ENCODE results near the gene NBEA.

The NBEA gene

DNA sequence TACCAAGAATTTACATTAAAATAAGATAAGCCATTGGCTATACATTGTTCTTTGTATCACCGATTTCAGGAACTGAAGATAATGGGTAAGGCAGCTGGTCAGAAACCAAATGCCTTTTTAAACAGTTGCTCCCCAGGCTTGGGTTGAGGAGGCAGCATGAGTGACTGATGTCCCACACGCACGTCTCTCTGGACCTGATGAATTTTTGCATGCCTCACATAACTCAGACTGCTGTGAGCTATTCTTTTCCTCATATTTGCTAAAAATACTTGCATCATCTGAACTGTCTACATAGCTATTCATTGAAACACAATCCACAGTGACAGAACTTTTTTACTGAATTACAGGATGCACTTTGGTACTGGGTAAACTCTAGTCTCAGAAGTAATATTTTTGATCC, 658.1 kb downstream of the NBEA start:
- TF ChIP-seq, protein P1, sequence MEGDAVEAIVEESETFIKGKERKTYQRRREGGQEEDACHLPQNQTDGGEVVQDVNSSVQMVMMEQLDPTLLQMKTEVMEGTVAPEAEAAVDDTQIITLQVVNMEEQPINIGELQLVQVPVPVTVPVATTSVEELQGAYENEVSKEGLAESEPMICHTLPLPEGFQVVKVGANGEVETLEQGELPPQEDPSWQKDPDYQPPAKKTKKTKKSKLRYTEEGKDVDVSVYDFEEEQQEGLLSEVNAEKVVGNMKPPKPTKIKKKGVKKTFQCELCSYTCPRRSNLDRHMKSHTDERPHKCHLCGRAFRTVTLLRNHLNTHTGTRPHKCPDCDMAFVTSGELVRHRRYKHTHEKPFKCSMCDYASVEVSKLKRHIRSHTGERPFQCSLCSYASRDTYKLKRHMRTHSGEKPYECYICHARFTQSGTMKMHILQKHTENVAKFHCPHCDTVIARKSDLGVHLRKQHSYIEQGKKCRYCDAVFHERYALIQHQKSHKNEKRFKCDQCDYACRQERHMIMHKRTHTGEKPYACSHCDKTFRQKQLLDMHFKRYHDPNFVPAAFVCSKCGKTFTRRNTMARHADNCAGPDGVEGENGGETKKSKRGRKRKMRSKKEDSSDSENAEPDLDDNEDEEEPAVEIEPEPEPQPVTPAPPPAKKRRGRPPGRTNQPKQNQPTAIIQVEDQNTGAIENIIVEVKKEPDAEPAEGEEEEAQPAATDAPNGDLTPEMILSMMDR (IDR thresholded peaks at IDR 0.05; ENCODE audit: extremely low read depth, insufficient read depth, missing control alignments), result no peak
- in situ Hi-C loops (cut with MboI; ENCODE audit: low pct_unique_long_range_greater_than_20kb, low sequenced_read_pairs, unreplicated experiment), result no loop called here
- DNase-seq (ENCODE audit: low spot score), result no peak

DNA sequence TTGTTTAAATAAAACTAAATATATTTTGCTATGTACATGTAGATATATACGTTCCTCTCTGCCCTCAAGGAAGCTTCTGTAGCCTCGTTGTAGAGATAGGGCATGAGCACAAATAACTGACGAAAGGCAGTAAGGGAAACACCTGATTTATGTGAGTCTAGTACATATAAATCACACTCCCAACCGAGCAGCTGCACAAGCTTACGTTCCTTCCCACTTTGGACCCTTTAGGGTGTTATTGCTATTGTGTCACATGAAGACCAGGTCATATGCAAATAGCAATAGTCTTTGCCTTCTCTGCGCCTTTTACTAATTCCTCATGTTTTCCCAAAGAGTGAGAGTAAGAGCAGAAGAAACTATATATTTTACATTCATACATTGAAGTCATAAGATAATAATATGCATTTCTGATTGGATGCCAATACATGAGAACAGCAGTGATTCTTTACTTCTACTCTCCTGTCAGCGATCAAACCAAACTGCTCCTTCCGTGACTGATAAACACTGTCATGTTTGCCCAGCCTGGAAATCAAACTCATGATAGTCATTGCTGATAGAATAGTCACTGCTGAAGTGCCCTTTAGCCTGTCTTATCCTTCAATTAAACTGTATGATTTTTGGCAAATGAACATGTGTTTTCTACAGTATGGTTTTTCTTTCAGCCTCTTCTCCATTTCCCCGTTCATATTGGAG, 661.7 kb downstream of the NBEA start:
- TF ChIP-seq, protein P1 (IDR thresholded peaks at IDR 0.05; ENCODE audit: extremely low read depth, insufficient read depth, missing control alignments), result no peak
- in situ Hi-C loops (cut with MboI; ENCODE audit: low pct_unique_long_range_greater_than_20kb, low sequenced_read_pairs, unreplicated experiment), result no loop called here
- DNase-seq (ENCODE audit: low spot score), result no peak

DNA sequence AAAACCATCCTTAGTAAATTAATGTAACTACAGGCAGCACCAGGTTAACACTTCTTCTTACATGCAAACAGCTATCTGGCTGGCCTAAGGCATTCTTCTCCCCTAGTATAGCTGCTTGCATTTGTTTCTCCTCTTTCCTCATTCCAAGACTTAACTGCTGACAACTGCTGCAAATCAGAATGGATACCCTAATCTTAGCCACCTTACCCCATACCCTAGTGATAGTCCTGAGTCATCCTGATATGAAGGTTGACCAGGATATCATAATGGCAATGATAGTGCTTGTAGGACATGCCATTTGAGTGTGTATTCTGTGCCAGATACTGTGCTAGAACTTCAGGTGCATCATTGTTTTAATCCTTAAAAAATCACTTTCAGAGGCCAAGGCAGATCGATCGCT, 672.6 kb downstream of the NBEA start:
- in situ Hi-C loops (cut with MboI; ENCODE audit: low pct_unique_long_range_greater_than_20kb, low sequenced_read_pairs, unreplicated experiment), result no loop called here
- DNase-seq (ENCODE audit: low spot score), result no peak
- TF ChIP-seq, protein P1 (IDR thresholded peaks at IDR 0.05; ENCODE audit: extremely low read depth, insufficient read depth, missing control alignments), result no peak

DNA sequence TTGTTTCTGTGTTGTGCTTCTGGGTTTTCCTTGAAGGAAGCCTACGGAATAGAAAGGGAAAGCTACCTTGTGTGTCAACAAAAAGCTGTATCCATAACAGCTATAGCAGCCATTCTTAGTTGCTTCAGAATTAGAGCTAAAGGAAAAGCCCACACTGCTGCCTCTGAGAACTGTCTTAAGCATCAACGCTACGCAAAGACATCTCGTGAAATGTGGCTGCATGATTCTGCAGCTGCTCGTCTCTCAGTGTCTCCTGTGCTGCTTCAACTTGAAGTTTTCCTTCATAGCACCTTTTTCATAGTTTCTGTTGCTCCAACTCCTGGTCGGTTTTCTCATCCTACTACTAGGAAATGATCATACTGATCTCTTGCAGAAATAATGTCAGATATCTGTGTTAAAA, 675.4 kb downstream of the NBEA start:
- TF ChIP-seq, protein P1 (IDR thresholded peaks at IDR 0.05; ENCODE audit: extremely low read depth, insufficient read depth, missing control alignments), result no peak
- no peak for DNase-seq (ENCODE audit: low spot score)
- in situ Hi-C loops (cut with MboI; ENCODE audit: low pct_unique_long_range_greater_than_20kb, low sequenced_read_pairs, unreplicated experiment), result no loop called here

DNA sequence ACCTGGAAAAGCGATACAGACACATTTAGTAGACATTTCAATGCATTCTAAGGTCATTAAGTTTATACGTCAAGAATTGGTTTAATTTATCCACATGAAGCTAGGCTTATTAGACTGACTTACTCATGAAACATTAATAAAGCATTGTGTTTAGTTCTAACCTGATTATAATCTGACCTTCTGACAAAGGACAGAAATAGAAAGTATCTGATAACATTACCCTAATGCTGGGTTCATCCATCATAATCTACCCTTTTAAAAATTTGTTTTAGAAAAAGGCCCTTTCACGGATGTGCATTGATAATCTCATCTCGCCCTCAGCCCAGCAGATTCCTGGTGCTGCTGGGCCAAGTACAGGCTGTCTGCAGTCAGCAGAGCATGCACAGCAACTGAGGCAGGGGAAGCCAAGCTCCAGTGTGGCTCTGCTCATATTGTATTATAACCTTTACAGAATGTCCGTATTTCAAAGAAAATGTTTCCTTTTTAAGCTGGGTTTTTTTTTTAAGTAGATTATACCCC, 676.6 kb downstream of the NBEA start:
- DNase-seq (ENCODE audit: low spot score), result no peak
- in situ Hi-C loops (cut with MboI; ENCODE audit: low pct_unique_long_range_greater_than_20kb, low sequenced_read_pairs, unreplicated experiment), result no loop called here
- TF ChIP-seq, protein P1 (IDR thresholded peaks at IDR 0.05; ENCODE audit: extremely low read depth, insufficient read depth, missing control alignments), result no peak

DNA sequence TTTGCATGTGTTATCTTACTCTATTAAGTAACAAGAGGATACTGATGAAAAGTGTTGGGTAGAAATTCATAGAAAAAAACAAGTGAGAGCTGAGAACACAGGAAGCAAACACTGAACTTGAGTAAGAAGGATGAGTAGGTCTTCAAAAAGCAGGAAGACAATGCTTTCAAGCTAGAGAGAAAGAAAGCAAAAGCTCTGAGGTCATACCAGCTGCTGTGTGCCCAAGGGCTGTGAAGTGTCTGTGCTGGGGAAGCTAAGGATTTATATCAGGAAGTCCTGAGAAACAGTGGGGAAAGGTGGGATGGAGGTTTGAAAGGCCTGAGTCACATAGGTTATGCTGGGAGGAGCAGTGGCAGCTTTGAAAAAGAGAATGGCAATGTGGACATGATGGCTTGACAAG, 679.9 kb downstream of the NBEA start:
- TF ChIP-seq, protein P1 (IDR thresholded peaks at IDR 0.05; ENCODE audit: extremely low read depth, insufficient read depth, missing control alignments), result no peak
- DNase-seq (ENCODE audit: low spot score), result no peak
- in situ Hi-C loops (cut with MboI; ENCODE audit: low pct_unique_long_range_greater_than_20kb, low sequenced_read_pairs, unreplicated experiment), result no loop called here
